Fibroblast of gingiva (primary cell): ENCODE results near the gene ANAPC2.

Experiments
- DNase-seq: peaks from one replicate; pipeline ENCODE4 v3.0.0-alpha.2; 2011; ENCODE audit warnings: low read depth

Gene ANAPC2

GRCh38 chr9:137191691-137192447 is 3.5 kb upstream of the ANAPC2 start:
- DNase-seq, result no peak

- no peak for DNase-seq
These were observed 2.9 kb upstream of the ANAPC2 start for GRCh38 chr9:137191245-137191644.

- no peak for DNase-seq
These were observed 2.0 kb upstream of the ANAPC2 start for GRCh38 chr9:137190315-137190856.

GRCh38 chr9:137189297-137190295 is 1.2 kb upstream of the ANAPC2 start:
- DNase-seq, result no peak

- DNase-seq, result no peak
These were observed 272 bp downstream of the ANAPC2 start for GRCh38 chr9:137188086-137188489.

GRCh38 chr9:137187386-137187785 is 974 bp downstream of the ANAPC2 start:
- no peak for DNase-seq

GRCh38 chr9:137186385-137186784 is 2.0 kb downstream of the ANAPC2 start:
- DNase-seq, result no peak

DNA sequence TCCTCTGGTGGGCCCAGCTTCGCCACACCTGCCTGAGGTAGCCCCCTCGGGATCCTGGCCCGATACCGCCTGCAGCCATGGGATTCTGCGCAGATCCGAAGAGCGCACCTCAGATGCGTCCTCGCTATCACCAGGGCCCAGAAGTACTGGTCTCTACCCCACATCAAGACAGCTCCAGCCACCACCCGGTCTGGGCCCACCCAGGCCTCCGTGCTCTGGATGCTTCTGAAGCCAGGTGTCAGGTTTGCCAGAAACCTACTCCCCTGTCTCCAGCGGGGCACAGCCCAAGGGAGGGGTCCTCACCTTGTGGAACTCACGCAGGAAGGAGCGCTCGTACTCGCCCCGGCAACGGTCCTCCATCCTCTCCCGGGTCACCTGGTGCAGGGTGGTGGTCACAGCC is 2.4 kb downstream of the ANAPC2 start:
- DNase-seq, result no peak

DNA sequence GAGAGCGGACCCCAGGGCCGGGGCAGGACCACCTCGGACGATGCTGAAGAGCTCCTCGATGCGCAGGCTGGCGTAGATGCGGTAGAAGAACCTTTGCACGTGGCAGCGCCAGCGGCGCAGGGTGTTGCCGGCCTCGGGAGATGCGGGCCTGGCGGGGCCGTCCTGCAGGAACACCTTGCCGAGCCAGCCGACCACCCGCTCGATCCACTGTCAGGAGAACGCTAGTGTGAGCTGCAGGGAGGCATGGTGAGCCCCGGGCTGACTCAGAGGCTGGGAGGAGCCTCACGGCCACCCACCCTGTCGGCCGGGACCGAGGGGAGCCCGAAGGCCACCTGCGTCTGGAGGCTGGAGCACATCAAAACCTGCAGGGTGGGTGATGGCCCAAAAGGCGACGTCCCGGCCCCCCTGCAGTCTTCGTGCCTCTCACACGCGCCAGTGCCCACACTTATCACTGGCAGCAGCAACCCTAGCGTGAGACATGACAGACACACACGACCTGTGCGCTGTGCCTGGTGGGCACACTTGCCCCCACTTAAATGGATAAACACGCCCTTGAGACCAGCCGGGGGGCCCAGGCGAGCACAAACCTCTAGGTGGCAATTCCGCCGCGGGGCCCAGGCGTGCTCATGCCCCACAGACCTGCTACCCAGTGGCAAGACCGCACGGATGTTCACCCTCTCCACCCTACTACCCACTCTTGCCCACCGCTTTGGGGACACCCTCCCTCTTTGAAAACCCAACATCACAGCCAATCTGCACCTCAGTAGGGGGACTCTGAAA is 3.3 kb downstream of the ANAPC2 start:
- DNase-seq, result no peak

DNA sequence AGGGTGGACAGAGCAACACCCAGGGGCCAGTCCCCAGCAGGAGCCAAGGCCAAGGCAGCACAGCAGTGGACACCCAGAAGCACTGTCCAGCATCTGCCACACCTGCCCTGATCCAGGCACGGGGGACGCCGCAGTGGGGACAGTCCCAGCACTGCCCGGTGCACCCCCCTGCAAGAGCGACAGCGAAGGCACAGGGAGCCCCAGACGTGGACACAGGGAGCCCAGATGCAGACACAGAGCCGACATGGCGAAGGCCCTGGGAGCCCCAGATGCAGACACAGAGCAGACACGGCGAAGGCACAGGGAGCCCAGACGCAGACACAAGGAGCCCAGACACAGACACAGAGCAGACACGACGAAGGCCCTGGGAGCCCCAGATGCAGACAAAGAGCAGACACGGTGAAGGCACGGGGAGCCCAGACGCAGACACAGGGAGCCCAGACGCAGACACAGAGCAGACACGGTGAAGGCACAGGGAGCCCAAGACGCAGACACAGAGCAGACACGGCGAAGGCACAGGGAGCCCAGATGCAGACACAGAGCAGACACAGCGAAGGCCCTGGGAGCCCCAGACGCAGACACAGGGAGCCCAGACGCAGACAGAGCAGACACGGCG is 4.3 kb downstream of the ANAPC2 start:
- no peak for DNase-seq

GRCh38 chr9:137182836-137183235 is 5.5 kb downstream of the ANAPC2 start:
- no peak for DNase-seq

DNA sequence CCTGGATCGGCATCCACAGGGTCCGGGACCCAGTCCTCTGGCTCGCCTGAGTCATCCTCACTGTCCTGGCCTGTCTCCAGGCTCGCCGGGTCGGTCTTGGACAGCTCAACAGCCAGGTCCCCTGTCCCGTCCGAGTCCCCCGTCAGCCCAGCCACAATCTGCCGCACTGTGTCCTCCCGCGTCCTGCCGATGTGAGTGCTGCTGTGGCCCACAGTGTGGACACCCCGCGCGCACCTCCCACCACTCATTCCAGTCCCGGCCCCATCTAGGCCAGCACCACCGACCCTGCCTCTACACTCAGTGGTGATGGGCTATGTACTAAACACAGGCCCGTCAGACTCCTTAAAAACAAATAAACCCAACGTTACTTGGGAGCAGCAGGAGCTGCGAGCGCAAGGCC is 6.7 kb downstream of the ANAPC2 start:
- no peak for DNase-seq

- DNase-seq, result no peak
These were observed 7.9 kb downstream of the ANAPC2 start for GRCh38 chr9:137180491-137180890.

GRCh38 chr9:137179761-137180160 is 8.6 kb downstream of the ANAPC2 start:
- no peak for DNase-seq

DNA sequence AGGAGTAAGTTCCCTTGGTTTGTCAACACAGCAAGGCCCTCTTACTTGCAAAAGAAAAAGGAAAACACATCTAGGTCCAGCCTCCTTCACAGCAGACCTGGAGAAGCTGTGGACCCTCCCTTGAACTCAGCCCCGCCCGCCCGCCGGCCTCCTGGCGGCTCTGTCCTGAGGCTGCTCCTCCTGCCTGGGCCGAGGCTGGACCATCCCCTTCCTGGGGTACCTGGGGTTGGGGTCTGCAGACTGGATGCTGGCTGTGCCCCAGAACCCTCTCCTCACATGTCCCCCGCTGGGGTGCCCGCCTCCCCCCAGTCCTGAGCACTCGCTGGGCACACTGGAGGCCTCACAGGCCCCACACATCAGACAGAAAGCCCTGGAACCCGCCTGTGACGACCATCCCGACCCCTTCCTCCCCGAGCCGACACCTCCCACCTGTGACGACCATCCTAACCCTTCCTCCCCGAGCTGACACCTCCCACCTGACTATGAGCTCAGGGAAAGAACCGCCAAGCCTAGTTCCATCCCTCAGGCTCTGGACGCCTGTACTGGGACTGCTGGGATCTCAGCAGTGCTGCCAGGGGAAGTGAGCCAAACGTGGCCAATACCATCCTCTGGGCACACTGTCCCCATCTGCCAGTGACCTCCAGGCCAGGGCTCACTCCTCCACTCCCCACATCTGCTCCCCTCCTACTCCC is 9.3 kb downstream of the ANAPC2 start:
- no peak for DNase-seq

DNA sequence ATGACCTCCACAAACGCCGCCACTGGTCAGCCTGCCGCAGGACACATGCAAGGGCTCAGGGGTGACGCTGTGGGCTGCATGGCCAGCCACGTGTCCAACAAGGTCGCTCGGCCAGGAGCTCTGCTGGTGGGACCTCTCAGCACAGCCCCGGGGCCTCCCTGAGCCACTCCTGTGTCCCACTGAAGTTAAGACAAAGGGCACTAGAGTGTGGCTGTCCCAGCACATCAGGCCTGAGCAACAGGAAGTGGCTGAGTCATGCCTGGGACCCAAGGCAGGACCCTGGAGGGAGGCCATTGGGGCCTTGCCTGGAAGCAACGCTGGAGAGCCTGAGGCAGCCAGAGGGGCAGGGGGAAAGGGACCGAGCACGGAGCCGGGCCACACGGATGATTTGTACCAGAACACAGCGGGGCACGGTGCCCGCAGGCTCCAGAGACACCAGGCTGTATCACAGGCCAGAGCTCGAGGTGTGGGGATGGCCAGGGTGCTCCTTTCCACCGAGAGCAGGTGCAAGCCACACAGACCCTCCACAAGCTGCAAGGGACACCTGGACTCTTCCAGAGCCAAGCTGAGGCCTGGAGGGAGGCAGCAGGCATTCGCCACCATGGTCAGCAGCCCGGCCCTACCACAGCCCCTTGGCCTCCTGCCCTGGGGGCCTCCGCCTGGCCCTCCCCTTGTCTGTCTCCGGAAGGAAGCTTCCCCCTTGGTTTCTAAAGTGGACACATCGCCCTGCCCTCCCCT is 10.0 kb downstream of the ANAPC2 start:
- DNase-seq, result no peak

GRCh38 chr9:137176302-137177182 is 11.8 kb downstream of the ANAPC2 start:
- no peak for DNase-seq

- no peak for DNase-seq
These were observed 12.9 kb downstream of the ANAPC2 start for GRCh38 chr9:137175345-137175961.
